ENCODE results near the gene PRKCE.

- TF ChIP-seq CTCF (IDR thresholded peaks at IDR 0.05; ENCODE audit: extremely low read depth in 1 of 2, insufficient read depth in 1 of 2, low read depth in 1 of 2, low read length in 2 of 2) = no peak
- no peak for TF ChIP-seq EZH2 (IDR thresholded peaks at IDR 0.05; ENCODE audit: borderline replicate concordance, low read depth, low read length, severe bottlenecking)
Measured at GRCh38 chr2:46042711-46043110, 391.2 kb downstream of the PRKCE start.
